ENCODE measurements around the gene PIGH.

PIGH gene

DNA sequence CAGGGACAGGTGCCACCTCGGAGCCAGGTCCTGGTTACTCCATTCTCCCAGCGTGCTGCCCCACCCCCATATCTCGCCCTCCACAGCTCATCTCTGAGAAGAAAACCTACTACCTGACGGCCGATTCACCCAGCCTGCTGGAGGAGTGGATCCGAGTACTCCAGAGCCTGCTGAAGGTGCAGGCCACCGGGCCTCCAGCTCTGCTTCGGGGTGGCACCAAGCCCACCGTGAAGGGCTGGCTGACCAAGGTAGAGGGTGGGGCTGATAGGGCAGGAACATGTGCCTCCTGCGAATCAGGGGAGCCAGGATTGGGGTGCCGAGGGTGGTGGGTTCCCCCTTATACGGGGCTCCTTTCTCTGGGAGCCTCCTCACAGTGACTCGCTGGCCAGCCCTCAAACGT lies 25.9 kb downstream of the PIGH start:
- H3K36me3 Mint-ChIP-seq (ENCODE audit: low read depth), result no peaks in the 10 kb centered on the region
- no peaks in the 10 kb centered on the region for H3K9me3 Mint-ChIP-seq
- peaks cover 5% of the 10 kb centered on the region for H3K4me1 Mint-ChIP-seq (ENCODE audit: low read depth)
- H3K4me3 Mint-ChIP-seq, result no peak overlapping the region
- no peak overlapping the region for H3K27ac Mint-ChIP-seq
- H3K27me3 Mint-ChIP-seq (ENCODE audit: low read depth), result no peaks in the 10 kb centered on the region

DNA sequence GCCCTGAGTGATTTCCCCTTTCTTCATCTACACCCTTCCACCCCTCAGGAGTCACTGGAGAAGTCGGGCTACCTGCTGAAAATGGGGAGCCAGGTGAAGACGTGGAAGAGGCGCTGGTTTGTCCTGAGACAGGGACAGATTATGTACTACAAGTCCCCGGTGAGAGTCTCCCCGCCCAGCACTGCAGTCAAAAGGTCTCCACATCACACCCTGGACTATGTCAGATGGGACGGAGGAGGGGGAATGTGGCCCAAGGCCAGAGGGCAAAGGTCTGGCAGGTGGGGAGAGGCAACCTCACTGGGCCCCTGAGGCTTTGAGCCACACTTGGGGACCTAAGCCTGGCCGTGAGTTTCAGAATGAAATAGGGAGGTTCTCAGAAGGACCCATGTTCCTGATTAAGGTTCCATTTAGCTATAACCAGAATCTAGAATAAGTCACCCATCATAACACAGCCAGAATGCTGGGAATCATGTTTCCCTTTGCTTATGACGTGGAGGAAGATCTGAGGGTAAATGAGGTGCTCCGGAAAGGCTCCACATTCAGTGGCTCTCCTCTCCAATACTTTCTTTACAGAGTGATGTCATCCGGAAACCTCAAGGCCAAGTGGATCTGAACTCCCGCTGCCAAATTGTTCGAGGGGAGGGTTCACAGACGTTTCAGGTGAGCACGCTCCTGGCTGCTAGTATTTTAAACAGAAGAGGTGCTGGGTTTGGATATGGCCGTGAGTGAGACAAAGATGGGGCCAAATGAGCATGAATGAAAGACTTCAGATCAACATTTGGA lies 26.6 kb downstream of the PIGH start:
- H3K4me3 Mint-ChIP-seq, result no peak overlapping the region
- no peak overlapping the region for H3K27ac Mint-ChIP-seq
- no peaks in the 10 kb centered on the region for H3K9me3 Mint-ChIP-seq
- H3K4me1 Mint-ChIP-seq (ENCODE audit: low read depth), result peaks cover 5% of the 10 kb centered on the region
- H3K27me3 Mint-ChIP-seq (ENCODE audit: low read depth), result no peaks in the 10 kb centered on the region
- H3K36me3 Mint-ChIP-seq (ENCODE audit: low read depth), result no peaks in the 10 kb centered on the region

DNA sequence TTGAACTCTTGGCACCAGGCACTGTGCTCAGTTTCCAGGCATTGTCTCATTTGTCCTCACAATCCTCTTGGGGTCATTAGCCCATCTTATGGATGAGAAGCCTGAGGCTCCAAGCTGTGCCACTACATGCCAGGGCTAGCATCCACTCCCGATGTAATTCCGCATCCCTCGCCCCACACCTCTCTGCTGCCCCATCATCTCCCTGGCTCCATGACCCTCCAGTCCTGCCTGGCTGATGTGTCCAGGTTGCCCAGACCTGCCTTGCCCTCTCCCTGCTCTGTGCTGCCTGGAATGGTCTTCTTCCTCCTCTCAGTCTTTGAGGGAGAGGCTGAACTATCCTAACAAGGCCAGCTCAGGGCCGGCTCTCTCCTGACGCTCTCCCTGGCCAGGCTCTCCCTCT lies 27.5 kb downstream of the PIGH start:
- Mint-ChIP-seq H3K9me3 (no peaks in the 10 kb centered on the region), H3K27me3 (ENCODE audit: low read depth) (no peaks in the 10 kb centered on the region), H3K4me3 (no peak overlapping the region), H3K4me1 (ENCODE audit: low read depth) (peaks cover 5% of the 10 kb centered on the region), H3K27ac (no peak overlapping the region), H3K36me3 (ENCODE audit: low read depth) (no peaks in the 10 kb centered on the region)

DNA sequence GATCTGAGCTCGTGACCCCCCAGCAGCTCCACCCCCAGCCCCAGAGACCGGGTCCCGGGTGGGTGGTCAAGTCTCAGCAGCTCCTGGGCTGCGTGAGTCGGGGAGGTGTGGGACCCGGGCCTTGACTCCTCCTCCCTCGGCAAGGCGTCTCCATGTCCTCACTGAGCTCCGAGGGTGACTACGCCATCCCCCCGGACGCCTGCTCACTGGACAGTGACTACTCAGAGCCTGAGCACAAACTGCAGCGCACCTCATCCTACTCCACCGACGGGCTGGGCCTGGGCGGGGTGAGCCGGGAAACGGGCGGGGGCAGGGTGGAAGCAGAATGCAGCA lies 28.1 kb downstream of the PIGH start:
- no peak overlapping the region for H3K4me3 Mint-ChIP-seq
- H3K27ac Mint-ChIP-seq, result no peak overlapping the region
- H3K9me3 Mint-ChIP-seq, result no peaks in the 10 kb centered on the region
- peaks cover 10% of the 10 kb centered on the region for H3K4me1 Mint-ChIP-seq (ENCODE audit: low read depth)
- no peaks in the 10 kb centered on the region for H3K36me3 Mint-ChIP-seq (ENCODE audit: low read depth)
- H3K27me3 Mint-ChIP-seq (ENCODE audit: low read depth), result no peaks in the 10 kb centered on the region

DNA sequence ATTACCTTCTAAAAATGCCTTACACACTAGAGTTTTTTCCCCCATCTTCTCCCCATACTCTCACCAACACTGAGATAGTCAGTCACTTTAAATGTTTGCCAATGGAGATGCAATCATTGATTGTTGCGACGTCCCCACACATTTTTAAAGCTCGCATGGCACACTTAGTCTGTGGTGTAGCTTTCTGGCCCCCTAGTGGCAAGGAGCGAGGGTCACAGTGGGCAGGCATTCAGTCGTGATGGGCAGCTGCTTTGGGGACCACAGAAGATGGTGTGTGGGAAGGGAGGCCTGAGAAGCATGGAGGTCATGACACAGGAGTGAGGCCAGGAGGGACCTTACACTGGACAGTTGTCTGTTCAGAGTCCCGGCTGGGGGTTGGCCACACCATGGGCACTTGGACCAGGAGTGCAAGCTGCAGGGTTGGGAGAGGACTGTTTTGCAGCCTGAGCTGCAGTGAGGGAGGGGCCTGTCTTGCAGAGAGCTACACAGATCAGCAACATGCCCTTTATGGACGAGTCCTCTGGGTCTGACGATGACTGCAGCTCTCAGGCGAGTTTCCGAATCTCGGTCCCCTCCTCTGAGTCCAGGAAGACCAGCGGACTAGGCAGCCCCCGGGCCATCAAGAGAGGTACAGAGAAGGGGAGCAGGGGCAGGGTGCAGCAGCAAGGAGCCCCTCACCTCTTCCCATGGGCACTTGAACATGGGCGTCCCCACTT lies 28.6 kb downstream of the PIGH start:
- H3K4me1 Mint-ChIP-seq (ENCODE audit: low read depth), result peaks cover 10% of the 10 kb centered on the region
- H3K9me3 Mint-ChIP-seq, result no peaks in the 10 kb centered on the region
- no peak overlapping the region for H3K4me3 Mint-ChIP-seq
- H3K27ac Mint-ChIP-seq, result no peak overlapping the region
- H3K27me3 Mint-ChIP-seq (ENCODE audit: low read depth), result no peaks in the 10 kb centered on the region
- H3K36me3 Mint-ChIP-seq (ENCODE audit: low read depth), result no peaks in the 10 kb centered on the region

DNA sequence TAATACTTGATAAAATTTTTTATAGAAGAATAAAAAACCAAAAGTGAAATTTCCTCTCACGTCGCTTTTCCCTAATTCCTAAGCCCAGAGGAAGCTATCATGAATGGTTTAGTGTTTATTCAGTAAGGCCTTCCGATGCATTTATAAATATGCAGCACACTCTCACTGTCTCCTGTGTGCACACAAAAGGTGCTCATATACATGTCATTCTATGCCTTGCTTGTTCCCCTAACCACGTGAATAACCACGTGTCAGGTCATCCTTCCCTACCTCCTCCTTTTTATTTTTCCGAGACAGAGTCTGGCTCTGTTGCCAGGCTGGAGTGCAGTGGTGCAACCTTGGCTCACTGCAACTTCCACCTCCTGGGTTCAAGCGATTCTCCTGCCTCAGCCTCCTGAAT lies 29.6 kb downstream of the PIGH start:
- H3K27me3 Mint-ChIP-seq (ENCODE audit: low read depth), result no peaks in the 10 kb centered on the region
- H3K36me3 Mint-ChIP-seq (ENCODE audit: low read depth), result no peaks in the 10 kb centered on the region
- H3K4me1 Mint-ChIP-seq (ENCODE audit: low read depth), result peaks cover 10% of the 10 kb centered on the region
- H3K4me3 Mint-ChIP-seq, result no peak overlapping the region
- H3K9me3 Mint-ChIP-seq, result no peaks in the 10 kb centered on the region
- H3K27ac Mint-ChIP-seq, result no peak overlapping the region

DNA sequence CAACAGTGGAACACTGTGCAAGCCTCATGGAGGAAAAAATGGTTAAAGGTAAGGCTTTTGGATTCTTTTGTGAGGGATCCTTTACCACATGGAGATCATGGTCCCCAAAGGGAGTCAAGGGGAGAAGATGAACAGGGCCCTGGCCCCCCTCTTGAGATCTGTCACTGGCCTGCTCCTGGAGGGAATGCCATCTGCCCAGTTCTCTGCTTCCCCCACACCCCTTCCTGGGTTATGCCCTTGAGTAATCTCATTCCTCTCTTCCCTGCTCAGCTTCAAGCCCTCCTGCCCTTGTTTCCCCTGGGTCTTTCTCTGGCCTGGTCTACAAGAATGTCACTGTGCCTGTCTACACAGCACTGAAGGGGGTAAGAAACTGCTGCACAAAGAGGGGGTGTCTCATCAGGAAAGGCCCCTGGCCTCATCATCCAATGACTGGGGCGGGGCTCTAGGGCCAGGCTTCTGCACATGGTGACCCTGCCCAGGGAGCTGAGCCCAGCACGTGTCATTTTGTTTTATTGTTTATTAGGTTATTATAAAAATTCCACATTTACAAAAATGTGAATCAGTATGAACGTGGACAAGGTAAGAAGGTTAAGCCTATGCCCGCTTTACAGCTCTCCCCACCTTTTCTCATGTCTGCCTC lies 30.3 kb downstream of the PIGH start:
- no peak overlapping the region for H3K27ac Mint-ChIP-seq
- no peaks in the 10 kb centered on the region for H3K9me3 Mint-ChIP-seq
- H3K36me3 Mint-ChIP-seq (ENCODE audit: low read depth), result no peaks in the 10 kb centered on the region
- H3K4me1 Mint-ChIP-seq (ENCODE audit: low read depth), result peaks cover 10% of the 10 kb centered on the region
- H3K4me3 Mint-ChIP-seq, result no peak overlapping the region
- H3K27me3 Mint-ChIP-seq (ENCODE audit: low read depth), result no peaks in the 10 kb centered on the region

DNA sequence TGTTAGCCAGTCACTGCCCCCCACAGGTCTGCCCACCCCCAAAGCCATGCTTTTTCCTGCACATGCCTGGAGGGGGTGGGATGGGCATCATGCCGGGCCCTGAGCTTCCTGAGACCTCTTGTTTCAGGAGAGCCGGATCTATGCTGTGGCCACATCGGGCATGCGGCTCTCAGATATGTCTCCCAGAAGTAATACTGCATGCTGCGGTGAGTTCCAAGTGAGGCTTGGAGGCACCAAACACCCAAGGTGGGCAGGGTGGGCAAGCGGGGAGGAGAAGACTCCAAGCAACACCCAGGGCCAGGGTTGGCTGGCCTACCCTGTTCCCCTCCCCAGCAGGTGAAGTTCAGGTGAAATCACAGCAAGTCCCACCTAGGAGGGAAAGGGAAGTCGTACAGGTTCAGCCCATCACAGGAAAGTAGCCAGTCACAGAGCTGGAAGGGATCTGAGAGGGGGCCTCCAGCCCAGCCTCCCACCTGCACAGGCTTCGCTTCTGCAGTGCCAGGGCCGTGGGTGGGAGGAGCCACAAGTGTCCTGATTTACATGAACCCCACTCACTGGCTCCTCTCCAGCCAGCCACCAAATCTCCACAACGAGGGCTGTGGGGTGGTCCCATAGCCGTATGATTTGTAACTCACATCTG lies 30.9 kb downstream of the PIGH start:
- Mint-ChIP-seq H3K4me3 (no peak overlapping the region), H3K27ac (no peak overlapping the region), H3K4me1 (ENCODE audit: low read depth) (peaks cover 10% of the 10 kb centered on the region), H3K27me3 (ENCODE audit: low read depth) (no peaks in the 10 kb centered on the region), H3K9me3 (no peaks in the 10 kb centered on the region), H3K36me3 (ENCODE audit: low read depth) (no peaks in the 10 kb centered on the region)

DNA sequence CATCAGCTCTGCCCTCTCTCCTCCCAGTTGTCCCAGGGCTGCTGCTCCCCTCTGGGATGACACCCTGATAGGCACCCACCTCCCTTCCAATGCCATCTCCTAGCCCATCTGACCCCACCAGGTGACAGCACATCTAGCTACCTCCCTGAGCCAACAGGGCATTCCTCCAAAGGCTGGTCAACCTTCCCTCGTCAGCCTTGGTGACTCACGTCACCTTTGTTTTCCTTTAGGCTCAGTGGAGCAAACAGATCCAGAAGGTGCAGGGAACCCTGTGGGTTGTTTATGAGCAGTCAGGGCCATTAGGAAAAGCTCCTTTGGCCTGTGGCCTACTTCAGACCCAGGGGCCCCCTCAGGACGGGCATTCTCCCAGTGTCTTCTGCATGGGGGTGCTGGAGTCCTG lies 32.4 kb downstream of the PIGH start:
- Mint-ChIP-seq H3K4me3 (no peak overlapping the region), H3K36me3 (ENCODE audit: low read depth) (no peaks in the 10 kb centered on the region), H3K27ac (no peak overlapping the region), H3K27me3 (ENCODE audit: low read depth) (no peaks in the 10 kb centered on the region), H3K9me3 (no peaks in the 10 kb centered on the region), H3K4me1 (ENCODE audit: low read depth) (peaks cover 10% of the 10 kb centered on the region)

DNA sequence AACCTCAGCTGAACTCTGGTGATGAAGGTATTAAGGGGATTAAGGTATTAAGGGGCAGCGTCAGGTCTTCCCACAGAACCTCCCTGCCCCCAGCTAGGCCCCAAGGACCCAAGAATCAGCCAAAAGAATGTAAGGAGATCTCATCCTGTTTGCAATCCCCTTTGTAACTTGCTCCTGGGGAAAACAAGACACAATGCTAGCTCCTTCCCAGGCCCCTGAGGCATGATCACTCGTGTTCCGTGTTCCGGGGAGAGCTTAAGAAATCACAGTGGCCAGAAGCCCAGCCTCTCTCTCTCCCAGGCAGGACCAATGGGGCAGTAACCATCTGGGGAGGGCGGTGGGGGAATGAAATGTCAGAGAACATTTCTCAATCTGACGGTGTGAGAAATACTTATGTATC lies 33.2 kb downstream of the PIGH start:
- no peak overlapping the region for H3K4me3 Mint-ChIP-seq
- no peaks in the 10 kb centered on the region for H3K27me3 Mint-ChIP-seq (ENCODE audit: low read depth)
- no peak overlapping the region for H3K27ac Mint-ChIP-seq
- no peaks in the 10 kb centered on the region for H3K36me3 Mint-ChIP-seq (ENCODE audit: low read depth)
- no peaks in the 10 kb centered on the region for H3K9me3 Mint-ChIP-seq
- peaks cover 10% of the 10 kb centered on the region for H3K4me1 Mint-ChIP-seq (ENCODE audit: low read depth)

DNA sequence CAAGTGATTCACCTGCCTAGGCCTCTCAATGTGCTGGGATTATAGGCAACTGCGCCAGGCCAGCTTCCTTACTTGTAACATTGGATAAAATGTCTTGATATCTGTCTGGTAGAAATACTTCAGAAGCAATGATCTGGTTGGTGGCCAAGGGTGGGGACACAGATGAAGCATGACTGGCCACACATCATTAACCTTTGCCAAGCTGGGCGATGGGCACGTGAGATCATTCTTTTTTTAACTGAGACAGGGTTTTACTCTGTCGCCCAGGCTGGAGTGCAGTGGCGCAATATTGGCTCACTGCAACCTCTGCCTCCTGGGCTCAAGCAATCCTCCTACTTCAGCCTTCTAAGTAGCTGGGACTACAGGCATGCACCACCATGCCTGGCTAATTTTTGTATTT lies 35.8 kb downstream of the PIGH start:
- Mint-ChIP-seq H3K4me3 (no peak overlapping the region), H3K9me3 (no peaks in the 10 kb centered on the region), H3K4me1 (ENCODE audit: low read depth) (peaks cover 5% of the 10 kb centered on the region), H3K27me3 (ENCODE audit: low read depth) (no peaks in the 10 kb centered on the region), H3K27ac (no peak overlapping the region), H3K36me3 (ENCODE audit: low read depth) (no peaks in the 10 kb centered on the region)

DNA sequence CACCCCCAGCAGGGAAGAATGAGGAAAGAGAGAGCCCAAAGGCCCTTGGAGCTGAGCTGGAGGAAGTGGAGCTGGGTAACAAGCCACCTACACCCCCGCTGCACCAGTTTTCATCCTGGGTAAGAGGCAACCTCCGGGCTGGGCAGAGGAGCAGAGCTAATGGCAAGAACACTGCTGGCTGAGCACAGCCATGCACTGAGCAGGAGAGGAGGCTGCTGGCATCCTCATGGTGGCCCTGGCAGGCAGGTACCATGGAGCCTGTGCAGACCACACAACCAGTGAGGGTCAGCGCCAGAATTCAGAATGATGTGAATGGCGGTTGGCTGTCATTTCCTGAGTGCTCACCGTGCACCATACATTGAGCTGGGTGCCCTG lies 37.3 kb downstream of the PIGH start:
- peaks cover 5% of the 10 kb centered on the region for H3K4me1 Mint-ChIP-seq (ENCODE audit: low read depth)
- H3K4me3 Mint-ChIP-seq, result no peak overlapping the region
- H3K9me3 Mint-ChIP-seq, result no peaks in the 10 kb centered on the region
- H3K27ac Mint-ChIP-seq, result no peak overlapping the region
- H3K27me3 Mint-ChIP-seq (ENCODE audit: low read depth), result peaks cover 5% of the 10 kb centered on the region
- no peaks in the 10 kb centered on the region for H3K36me3 Mint-ChIP-seq (ENCODE audit: low read depth)

DNA sequence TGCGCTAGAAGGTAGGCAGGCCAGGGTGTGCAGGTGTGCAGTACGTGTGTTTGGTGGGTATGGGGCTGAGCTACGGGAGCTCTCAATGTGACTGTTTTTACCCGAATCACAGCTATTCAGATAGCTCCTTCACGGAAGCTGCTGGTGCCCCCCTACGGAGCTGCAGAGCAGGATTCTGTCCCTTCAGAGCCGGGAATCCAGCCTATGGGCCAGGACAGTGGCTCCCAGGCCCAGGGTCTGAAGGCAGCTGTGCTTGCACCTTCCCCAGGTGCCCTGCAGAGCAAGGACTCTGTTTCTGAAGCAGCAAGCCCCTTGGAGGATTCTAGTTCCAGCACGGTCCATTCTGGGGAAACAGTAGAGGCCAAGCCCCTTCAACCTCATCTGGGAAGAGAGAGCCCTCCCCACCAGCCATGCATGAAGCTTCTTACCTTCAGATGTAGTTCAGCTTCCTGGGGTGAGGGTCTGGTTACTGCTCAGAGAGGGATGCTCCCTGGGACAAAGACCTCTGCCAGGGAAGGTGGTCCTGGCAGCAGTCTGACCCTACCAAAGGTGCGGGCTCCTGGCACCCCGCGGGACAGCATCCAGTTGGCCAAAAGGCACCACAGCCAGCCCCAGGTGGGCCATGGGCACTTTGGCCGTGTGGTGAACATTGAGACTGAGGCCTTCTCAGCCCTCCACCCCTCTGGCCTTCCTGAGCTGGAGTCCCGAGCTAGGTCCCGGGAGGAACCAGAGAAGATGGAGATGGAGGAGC lies 37.9 kb downstream of the PIGH start:
- H3K27me3 Mint-ChIP-seq (ENCODE audit: low read depth), result peaks cover 5% of the 10 kb centered on the region
- peaks cover under 1% of the 10 kb centered on the region for H3K4me1 Mint-ChIP-seq (ENCODE audit: low read depth)
- H3K4me3 Mint-ChIP-seq, result no peak overlapping the region
- no peak overlapping the region for H3K27ac Mint-ChIP-seq
- H3K9me3 Mint-ChIP-seq, result no peaks in the 10 kb centered on the region
- no peaks in the 10 kb centered on the region for H3K36me3 Mint-ChIP-seq (ENCODE audit: low read depth)

DNA sequence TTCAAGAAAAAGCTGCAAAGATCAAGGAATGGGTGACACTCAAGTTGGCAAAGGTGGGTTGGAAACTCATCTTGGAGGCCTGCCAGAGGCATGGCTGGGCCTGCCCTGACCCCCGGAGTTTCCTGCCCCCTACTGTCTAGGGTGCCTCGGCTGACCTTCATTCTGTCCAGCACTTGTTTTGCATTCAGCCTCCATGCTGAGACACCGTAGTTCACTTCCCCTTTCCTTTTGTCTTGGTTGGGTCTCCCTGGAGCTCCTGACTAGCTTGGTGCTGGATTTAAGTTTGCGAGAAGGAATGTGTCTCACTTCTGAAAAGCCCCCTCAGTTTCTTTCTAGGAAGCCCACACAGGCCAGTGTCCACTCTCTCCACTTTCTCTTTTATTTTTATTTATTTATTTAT lies 40.4 kb downstream of the PIGH start:
- Mint-ChIP-seq H3K27me3 (ENCODE audit: low read depth) (peaks cover 5% of the 10 kb centered on the region), H3K4me1 (ENCODE audit: low read depth) (no peaks in the 10 kb centered on the region), H3K4me3 (no peak overlapping the region)

More for the DNA sequence above, 40.4 kb downstream of the PIGH start:
- H3K36me3 Mint-ChIP-seq (ENCODE audit: low read depth), result no peaks in the 10 kb centered on the region
- H3K9me3 Mint-ChIP-seq, result no peaks in the 10 kb centered on the region
- no peak overlapping the region for H3K27ac Mint-ChIP-seq
